Measurements from ENCODE around the gene COBL. TPM values are rescaled to one million over a fixed set of nuclear protein-coding genes. Genes with fewer than 3 reads are reported as not detected.

Gene COBL
- total RNA-seq, 4 donors from 2014 or later = 1.1 to 27.7 (median 15.2) TPM

DNA sequence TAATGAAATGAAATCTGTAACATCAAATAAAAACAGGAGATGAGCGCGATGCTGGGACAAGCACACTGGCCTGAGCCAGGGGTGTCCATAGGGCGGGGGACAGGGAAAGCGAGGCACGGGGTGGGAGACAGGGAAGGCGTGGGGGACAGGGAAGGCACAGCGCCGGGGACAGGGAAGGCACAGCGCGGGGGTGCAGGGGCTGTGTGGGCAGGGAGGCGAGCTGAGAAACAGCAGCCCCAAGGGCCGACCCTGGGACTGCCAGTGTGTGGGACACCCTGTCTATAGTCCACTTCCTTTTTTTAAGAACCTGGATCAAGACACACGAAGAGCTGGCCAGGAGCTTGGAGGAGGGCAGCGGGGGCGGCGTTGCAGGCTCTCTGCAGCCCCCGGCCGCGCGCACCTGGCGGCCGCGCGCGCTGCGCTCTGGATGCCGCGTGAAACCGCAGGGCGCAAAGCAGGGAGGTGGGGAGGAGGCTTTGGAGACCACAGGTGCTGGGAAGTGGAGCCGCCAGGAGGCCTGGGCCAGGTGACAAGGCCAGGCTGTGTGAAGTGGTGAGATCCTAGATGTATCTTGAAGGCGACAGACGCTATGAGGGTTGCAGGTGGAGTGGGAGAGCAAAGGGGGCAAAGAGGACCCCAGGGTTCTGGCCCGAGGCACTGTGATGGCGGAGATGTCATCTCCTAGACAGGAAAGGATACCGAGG lies 157.7 kb downstream of the COBL start:
- DNase-seq (ENCODE audit: low spot score) = no peak
- TF ChIP-seq, protein P1, sequence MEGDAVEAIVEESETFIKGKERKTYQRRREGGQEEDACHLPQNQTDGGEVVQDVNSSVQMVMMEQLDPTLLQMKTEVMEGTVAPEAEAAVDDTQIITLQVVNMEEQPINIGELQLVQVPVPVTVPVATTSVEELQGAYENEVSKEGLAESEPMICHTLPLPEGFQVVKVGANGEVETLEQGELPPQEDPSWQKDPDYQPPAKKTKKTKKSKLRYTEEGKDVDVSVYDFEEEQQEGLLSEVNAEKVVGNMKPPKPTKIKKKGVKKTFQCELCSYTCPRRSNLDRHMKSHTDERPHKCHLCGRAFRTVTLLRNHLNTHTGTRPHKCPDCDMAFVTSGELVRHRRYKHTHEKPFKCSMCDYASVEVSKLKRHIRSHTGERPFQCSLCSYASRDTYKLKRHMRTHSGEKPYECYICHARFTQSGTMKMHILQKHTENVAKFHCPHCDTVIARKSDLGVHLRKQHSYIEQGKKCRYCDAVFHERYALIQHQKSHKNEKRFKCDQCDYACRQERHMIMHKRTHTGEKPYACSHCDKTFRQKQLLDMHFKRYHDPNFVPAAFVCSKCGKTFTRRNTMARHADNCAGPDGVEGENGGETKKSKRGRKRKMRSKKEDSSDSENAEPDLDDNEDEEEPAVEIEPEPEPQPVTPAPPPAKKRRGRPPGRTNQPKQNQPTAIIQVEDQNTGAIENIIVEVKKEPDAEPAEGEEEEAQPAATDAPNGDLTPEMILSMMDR (IDR thresholded peaks at IDR 0.05) = no peak
- no peak for ATAC-seq (ENCODE audit: low FRiP score)

DNA sequence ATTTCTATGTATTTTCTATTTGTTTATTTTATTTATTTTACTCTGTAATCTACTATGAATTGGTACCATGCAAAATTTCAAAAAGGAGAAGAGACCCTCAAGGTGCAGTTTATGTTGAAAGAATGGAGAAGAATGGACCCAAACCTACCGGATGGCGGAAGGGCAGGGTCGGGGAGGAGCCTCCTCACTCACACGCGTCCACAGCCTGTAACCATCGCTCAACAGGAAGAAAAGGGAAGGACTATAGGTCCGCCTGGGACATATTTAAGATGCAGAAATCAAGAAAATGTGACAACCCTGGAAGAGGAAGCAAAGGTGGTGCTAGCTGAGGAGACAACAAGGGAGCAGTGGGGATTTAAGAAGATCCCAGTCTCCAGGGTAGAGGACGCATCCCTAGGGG lies 158.4 kb downstream of the COBL start:
- no peak for ATAC-seq (ENCODE audit: low FRiP score)
- TF ChIP-seq, protein P1 (IDR thresholded peaks at IDR 0.05) = no peak
- no peak for DNase-seq (ENCODE audit: low spot score)

DNA sequence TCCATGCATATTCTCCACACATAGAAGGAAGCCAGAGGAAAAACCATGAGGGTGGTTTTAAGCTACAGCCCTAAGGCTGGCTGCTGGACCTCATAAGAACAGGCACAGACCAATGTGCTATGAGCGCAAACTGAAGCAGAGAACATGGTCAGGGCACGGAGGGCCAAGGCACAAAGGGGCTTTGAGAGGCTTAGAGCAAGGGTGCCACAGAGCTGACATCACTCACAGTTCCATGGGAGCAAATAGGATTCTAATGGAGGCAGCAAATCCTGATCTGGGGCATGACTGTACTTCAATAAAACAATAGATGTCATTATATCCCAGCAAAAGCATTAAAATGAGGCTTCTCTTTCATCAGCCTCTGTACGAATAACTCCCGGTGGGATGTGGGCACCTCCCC lies 162.4 kb downstream of the COBL start:
- TF ChIP-seq, protein P1 (IDR thresholded peaks at IDR 0.05) = no peak
- no peak for DNase-seq (ENCODE audit: low spot score)
- no peak for ATAC-seq (ENCODE audit: low FRiP score)

GRCh38 chr7:51152706-51153200 lies 163.9 kb downstream of the COBL start:
- no peak for DNase-seq (ENCODE audit: low spot score)
- TF ChIP-seq, protein P1 (IDR thresholded peaks at IDR 0.05) = no peak
- no peak for ATAC-seq (ENCODE audit: low FRiP score)

- no peak for ATAC-seq (ENCODE audit: low FRiP score)
- DNase-seq (ENCODE audit: low spot score) = no peak
Observed at GRCh38 chr7:51151455-51151854, 165.2 kb downstream of the COBL start.

GRCh38 chr7:51150193-51150592 lies 166.4 kb downstream of the COBL start:
- TF ChIP-seq, protein P1 (IDR thresholded peaks at IDR 0.05) = no peak
- ATAC-seq (ENCODE audit: low FRiP score) (no peak), DNase-seq (ENCODE audit: low spot score) (no peak)

More at GRCh38 chr7:51151455-51151854, 165.2 kb downstream of the COBL start:
- TF ChIP-seq, protein P1 (IDR thresholded peaks at IDR 0.05) = no peak

GRCh38 chr7:51148216-51148615 lies 168.4 kb downstream of the COBL start:
- TF ChIP-seq, protein P1 (IDR thresholded peaks at IDR 0.05) = no peak
- ATAC-seq (ENCODE audit: low FRiP score) (no peak), DNase-seq (ENCODE audit: low spot score) (no peak)

Data from omental fat pad (tissue), 4 donors.